HG03575 (cell line): ENCODE results near the gene BTBD2.

ENCODE experiments used
- ATAC-seq: cut with Tn5 transposase; IDR thresholded peaks from one replicate; pipeline ENCODE4 v1.9.1; 2021; ENCODE audit not compliant: unreplicated experiment, insufficient number of reproducible peaks, low FRiP score; ENCODE audit errors: extremely low read depth

BTBD2 gene

GRCh38 chr19:1935484-1936208 lies 79.9 kb downstream of the BTBD2 start:
- no peak for ATAC-seq
